LNCAP (cell line): ENCODE measurements around the gene SEMA4G.

Experiments used
- TF ChIP-seq, protein P1 (sequence below): fragments of 450-650 bp; IDR thresholded peaks from 2 replicates; pipeline ENCODE4 v1.5.1; 2017; ENCODE audit warnings: mild to moderate bottlenecking

Gene SEMA4G

DNA sequence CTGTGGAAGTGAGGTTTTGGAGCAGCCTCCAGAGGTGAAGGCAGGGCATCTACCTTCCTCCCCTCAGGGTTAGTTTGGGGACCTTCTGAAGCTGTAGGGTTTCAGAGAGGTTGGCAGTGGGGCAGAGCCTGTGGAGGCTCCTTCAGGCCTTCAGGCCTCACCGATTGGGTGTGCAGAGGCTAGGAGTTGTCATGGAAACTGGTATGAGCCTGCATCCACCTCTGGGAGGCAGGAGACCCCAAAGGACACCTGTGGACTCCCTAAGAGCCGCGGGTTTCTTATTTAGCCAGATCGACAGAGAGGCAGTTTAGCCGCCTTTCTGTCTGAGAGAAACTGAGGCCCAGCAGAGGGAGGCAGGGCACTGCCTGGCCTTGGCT is 32.3 kb downstream of the SEMA4G start:
- TF ChIP-seq, protein P1, sequence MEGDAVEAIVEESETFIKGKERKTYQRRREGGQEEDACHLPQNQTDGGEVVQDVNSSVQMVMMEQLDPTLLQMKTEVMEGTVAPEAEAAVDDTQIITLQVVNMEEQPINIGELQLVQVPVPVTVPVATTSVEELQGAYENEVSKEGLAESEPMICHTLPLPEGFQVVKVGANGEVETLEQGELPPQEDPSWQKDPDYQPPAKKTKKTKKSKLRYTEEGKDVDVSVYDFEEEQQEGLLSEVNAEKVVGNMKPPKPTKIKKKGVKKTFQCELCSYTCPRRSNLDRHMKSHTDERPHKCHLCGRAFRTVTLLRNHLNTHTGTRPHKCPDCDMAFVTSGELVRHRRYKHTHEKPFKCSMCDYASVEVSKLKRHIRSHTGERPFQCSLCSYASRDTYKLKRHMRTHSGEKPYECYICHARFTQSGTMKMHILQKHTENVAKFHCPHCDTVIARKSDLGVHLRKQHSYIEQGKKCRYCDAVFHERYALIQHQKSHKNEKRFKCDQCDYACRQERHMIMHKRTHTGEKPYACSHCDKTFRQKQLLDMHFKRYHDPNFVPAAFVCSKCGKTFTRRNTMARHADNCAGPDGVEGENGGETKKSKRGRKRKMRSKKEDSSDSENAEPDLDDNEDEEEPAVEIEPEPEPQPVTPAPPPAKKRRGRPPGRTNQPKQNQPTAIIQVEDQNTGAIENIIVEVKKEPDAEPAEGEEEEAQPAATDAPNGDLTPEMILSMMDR = no peak

DNA sequence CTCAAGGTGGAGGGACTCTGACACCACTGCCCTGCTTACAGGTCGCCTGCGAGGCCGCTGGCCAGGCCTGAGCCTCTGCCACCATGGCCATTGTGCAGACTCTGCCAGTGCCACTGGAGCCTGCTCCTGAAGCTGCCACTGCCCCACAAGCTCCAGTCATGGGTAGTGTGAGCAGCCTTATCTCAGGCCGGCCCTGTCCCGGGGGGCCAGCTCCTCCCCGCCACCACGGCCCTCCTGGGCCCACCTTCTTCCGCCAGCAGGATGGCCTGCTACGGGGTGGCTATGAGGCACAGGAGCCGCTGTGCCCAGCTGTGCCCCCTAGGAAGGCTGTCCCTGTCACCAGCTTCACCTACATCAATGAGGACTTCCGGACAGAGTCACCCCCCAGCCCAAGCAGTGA is 33.2 kb downstream of the SEMA4G start:
- TF ChIP-seq, protein P1 = no peak

DNA sequence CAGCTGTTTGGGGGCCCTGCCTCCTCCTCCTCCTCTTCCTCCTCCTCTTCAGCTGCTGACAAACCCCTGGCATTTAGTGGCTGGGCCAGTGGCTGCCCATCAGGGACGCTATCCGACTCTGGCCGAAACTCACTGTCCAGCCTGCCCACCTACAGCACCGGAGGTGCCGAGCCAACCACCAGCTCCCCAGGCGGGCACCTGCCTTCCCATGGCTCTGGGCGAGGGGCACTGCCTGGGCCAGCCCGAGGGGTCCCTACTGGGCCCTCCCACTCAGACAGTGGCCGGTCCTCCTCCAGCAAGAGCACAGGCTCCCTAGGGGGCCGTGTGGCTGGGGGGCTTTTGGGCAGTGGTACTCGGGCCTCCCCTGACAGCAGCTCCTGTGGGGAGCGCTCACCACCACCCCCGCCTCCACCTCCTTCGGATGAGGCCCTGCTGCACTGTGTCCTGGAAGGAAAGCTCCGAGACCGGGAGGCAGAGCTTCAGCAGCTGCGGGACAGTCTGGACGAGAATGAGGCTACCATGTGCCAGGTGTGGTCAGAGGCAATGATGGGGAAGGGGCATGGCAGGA is 34.4 kb downstream of the SEMA4G start:
- TF ChIP-seq, protein P1 = no peak

DNA sequence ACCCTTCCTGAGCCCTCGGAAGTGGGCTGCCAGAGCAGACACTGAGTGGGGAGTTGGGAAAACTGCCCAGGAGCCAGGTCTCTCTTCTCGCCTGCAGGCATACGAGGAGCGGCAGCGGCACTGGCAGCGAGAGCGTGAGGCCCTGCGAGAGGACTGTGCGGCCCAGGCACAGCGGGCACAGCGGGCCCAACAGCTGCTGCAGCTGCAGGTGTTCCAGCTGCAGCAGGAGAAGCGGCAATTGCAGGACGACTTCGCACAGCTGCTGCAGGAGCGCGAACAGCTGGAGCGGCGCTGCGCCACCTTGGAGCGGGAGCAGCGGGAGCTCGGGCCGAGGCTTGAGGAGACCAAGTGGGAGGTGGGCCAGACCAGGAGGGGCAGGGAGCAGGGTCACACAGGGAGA is 36.1 kb downstream of the SEMA4G start:
- TF ChIP-seq, protein P1 = no peak

DNA sequence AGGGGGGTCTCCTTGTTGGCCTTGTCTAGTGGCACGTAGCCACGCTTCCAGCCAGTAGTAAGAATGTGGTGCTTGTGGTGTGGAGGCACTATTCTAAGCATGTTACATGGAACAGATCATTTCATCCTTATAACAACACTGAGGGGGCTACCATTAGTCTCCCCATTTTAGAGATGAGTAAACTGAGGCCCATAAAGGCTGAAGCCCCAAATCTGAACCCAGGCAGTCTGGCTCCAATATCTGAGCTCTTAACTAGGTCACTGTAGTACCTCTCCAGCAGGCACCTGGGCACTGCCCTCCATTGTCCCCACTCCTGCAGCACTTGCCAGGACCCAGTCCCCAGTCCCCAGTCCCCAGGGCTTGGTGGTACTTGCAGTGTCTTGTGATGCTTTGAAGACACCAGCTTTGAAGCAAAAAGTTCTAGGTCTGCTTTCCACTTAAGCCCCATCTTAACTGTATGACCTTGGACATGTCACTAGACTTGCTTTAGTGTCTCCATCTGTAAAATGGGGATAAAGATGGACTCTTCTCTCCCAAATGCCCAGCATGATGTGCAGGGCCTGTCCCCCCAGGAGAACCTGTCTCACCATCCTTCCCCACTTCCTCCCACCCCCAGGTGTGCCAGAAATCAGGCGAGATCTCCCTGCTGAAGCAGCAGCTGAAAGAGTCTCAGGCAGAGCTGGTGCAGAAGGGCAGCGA is 36.7 kb downstream of the SEMA4G start:
- TF ChIP-seq, protein P1 = no peak

DNA sequence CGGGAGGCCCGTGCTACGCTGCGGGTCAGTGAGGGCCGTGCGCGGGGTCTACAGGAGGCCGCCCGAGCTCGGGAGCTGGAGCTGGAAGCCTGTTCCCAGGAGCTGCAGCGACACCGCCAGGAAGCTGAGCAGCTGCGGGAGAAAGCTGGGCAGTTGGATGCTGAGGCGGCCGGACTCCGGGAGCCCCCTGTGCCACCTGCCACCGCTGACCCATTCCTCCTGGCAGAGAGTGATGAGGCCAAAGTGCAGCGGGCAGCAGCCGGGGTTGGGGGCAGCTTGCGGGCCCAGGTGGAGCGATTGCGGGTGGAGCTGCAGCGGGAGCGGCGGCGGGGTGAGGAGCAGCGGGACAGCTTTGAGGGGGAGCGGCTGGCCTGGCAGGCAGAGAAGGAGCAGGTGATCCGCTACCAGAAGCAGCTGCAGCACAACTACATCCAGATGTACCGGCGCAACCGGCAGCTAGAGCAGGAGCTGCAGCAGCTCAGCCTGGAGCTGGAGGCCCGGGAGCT is 37.3 kb downstream of the SEMA4G start:
- TF ChIP-seq, protein P1 = no peak

DNA sequence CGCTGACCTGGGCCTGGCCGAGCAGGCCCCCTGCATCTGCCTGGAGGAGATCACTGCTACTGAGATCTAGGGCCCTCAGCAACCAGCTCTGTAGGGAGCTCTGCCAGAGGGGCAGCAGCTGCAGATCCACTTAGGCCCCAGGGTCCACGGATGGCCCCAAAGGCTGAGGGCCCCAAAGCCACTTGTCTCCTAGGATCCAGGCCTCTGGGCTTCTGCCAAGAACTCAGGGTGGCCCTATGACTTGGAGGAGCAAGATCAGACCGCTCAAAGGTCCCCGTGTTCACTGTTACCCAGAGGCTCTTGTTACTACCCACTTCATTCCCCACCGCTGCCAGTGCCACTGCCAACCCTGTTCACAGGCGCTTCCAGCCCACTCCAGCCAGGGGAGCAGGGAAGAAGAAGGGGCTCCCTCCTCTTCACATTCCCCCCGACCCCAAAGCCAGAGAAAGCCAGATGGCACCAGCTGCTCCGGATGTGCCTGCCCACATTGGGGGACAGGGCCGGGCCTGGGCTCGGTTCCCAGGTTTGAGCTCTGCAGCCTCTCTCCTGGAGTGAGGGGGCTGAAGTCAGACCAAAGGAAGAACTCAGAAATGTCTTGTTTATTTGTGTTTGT is 37.9 kb downstream of the SEMA4G start:
- TF ChIP-seq, protein P1 = no peak
